Cardiac muscle cell (in vitro differentiated cells and primary cell): ENCODE data around the gene PIK3IP1. TPM values are rescaled to one million over a fixed set of nuclear protein-coding genes. Genes with fewer than 3 reads are reported as not detected.

Experiments
- DNase-seq, 2 donors: peaks; one replicate each; pipeline versions ENCODE4 v3.0.0 to v3.0.0-alpha.2; 2010 to 2017; ENCODE audit warnings: low read depth in 1 of 2, low spot score in 1 of 2
- H3K27ac ChIP-seq: fragments of 200-600 bp; sonication (generic); 2 replicates; pipeline ENCODE4 v1.5.1; 2016
- H3K27me3 ChIP-seq: fragments of 200-600 bp; sonication (generic); 2 replicates; pipeline ENCODE4 v1.6.0; 2016; ENCODE audit warnings: control low read depth
- H3K36me3 ChIP-seq: fragments of 200-600 bp; sonication (generic); 2 replicates; pipeline ENCODE4 v1.5.1; 2016; ENCODE audit warnings: control low read depth
- H3K4me1 ChIP-seq: fragments of 200-600 bp; sonication (generic); 2 replicates; pipeline ENCODE4 v1.8.1; 2017; ENCODE audit warnings: low read depth, mild to moderate bottlenecking, mixed run types
- H3K4me3 ChIP-seq: fragments of 200-600 bp; sonication (generic); 2 replicates; pipeline ENCODE4 v1.5.1; 2016; ENCODE audit warnings: mild to moderate bottlenecking
- H3K9me3 ChIP-seq: fragments of 200-600 bp; sonication (generic); 2 replicates; pipeline ENCODE4 v1.5.1; 2017; ENCODE audit warnings: low read depth, mild to moderate bottlenecking, control low read depth
- CTCF ChIP-seq: IDR thresholded peaks from 2 replicates; pipeline ENCODE4 v1.5.1; 2012; ENCODE audit warnings: low read depth, mild to moderate bottlenecking, low read length
- polyA plus RNA-seq: library from polyadenylated mRNA; unstranded; fragments of >200 nt; fragmentation: Nextera tagmentation; extraction: Ambion mirVana; gene quantifications from 2 replicates; pipeline ENCODE4 v1.2.1, GENCODE V29; 2016
- total RNA-seq: library from RNA; depleted of rRNA; stranded (reverse); fragments of >200 nt; gene quantifications from 2 replicates; pipeline ENCODE4 v1.2.3, GENCODE V29; 2016

PIK3IP1 gene
- total and polyA plus RNA-seq, 2 experiments from 2014 or later, result 7.2 to 12.0 TPM

- no peaks in the 10 kb centered on the region for H3K36me3 ChIP-seq
- TF ChIP-seq CTCF, result no peak
- no peak for DNase-seq
- H3K27ac ChIP-seq, result no peak overlapping the region
- no peaks in the 10 kb centered on the region for H3K27me3 ChIP-seq
- H3K4me1 ChIP-seq, result peaks cover 21% of the 10 kb centered on the region
- H3K9me3 ChIP-seq, result no peaks in the 10 kb centered on the region
- H3K4me3 ChIP-seq, result no peak overlapping the region
Measured at GRCh38 chr22:31287818-31288495, 4.3 kb downstream of the PIK3IP1 start.

DNA sequence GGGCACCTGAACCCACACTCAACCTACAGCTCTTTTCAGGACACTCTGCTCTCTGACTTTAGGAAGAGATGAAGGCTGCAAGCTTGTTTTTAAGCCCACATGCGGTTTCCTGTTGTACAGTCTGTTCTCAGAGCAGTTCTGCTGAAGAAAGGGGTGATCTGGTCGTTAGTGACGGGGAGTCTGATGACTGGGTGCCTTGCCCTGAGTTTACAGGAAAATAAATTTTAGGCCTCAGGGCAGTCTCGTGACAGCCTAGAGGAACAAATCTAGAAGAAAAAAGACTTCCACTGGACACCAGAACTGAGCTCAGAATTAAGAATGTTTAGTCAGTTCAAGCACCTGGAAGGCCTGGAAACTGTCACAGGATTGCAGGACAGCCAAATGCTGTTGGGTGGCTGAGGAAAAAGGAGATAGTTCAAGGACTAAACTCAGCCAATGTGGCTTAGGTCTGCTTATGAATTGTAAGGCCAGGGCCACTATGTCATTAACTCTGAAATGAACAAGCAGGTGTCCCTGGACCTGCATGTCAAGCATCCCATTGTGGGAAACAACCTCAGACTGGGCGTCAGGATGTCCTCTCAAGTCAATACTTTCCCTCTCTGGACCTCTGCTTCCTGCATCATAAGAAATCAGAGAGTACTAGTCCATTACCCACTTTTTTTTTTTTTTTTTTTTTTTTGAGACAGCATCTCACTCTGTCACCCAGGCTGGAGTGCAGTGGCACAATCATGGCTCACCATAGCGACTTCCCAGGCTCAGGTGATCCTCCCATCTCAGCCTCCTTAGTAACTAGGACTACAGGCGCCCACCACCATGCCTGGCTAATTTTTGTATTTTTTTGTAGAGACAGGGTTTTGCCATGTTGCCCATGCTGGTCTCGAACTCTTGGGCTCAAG, 5.7 kb downstream of the PIK3IP1 start:
- DNase-seq, result peak in 1 of 2 donors; percentile 20
- Histone ChIP-seq H3K36me3 (no peaks in the 10 kb centered on the region), H3K4me1 (peaks cover 15% of the 10 kb centered on the region), H3K27me3 (no peaks in the 10 kb centered on the region), H3K27ac (peak overlapping the region; percentile 46), H3K9me3 (no peaks in the 10 kb centered on the region), H3K4me3 (no peak overlapping the region)
- no peak for TF ChIP-seq CTCF

DNA sequence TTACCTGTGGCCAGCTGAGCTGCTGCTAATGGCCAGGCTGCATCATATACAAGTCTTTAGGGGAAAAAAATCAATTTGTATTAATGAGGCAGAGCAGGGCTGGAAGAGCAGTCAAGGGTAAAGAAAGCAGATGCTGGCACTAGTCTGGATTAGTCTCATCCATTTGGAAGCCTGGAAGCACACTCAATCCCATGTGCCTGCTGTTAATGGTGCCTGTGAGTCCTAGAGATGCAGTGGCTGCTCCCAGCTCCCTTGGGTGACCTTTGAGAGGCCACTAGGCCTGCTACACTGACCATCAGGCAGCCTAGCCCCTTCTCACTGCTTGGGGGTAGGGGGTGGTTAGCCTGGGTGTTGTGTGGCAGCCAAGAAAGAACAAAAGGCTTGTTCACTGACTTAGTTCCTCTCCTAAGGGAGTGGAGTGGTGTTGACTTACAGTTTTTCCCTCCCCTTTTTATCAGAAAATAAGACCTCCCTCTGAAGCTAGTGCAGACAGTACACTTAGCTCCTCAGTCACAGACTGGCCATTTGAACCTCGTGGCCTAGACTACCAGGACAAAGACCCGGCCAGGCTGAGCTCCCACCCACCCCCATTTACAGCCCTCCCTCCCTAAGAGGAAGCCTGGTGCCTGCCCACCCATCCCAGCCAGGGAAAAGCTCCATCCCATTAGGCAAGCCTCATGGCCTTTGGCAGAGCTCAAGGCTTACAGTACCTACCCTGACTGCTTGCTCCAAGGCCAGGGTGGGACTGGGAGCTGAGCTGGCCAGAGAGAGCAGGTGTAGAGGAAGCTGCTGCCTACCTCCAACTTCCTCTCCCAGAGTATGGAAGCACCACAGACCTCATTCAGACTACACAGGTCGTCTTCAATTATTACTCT, 7.8 kb downstream of the PIK3IP1 start:
- no peak for TF ChIP-seq CTCF
- peak overlapping the region; percentile 70 for H3K27ac ChIP-seq
- DNase-seq, result peak in 1 of 2 donors; percentile 52
- peaks cover 11% of the 10 kb centered on the region for H3K4me1 ChIP-seq
- H3K36me3 ChIP-seq, result no peaks in the 10 kb centered on the region
- H3K4me3 ChIP-seq, result no peak overlapping the region
- no peaks in the 10 kb centered on the region for H3K9me3 ChIP-seq
- H3K27me3 ChIP-seq, result no peaks in the 10 kb centered on the region

- no peak for TF ChIP-seq CTCF
- H3K9me3 ChIP-seq, result no peaks in the 10 kb centered on the region
- no peaks in the 10 kb centered on the region for H3K27me3 ChIP-seq
- H3K27ac ChIP-seq, result no peak overlapping the region
- H3K4me3 ChIP-seq, result no peak overlapping the region
- H3K4me1 ChIP-seq, result peaks cover 8% of the 10 kb centered on the region
- DNase-seq, result no peak
- H3K36me3 ChIP-seq, result no peaks in the 10 kb centered on the region
Measured at GRCh38 chr22:31282748-31283468, 9.4 kb downstream of the PIK3IP1 start.

GRCh38 chr22:31281733-31282132, 10.6 kb downstream of the PIK3IP1 start:
- Histone ChIP-seq H3K36me3 (no peaks in the 10 kb centered on the region), H3K9me3 (no peaks in the 10 kb centered on the region), H3K4me3 (no peak overlapping the region), H3K27me3 (no peaks in the 10 kb centered on the region), H3K27ac (no peak overlapping the region), H3K4me1 (peaks cover 8% of the 10 kb centered on the region)
- TF ChIP-seq CTCF, result no peak
- DNase-seq, result no peak
